GM19468 (cell line): ENCODE data around the gene PTPRK.

ENCODE experiments used
- ATAC-seq: cut with Tn5 transposase; IDR thresholded peaks from one replicate; pipeline ENCODE4 v1.9.1; 2021; ENCODE audit warnings: mild to moderate bottlenecking, moderate library complexity, moderate number of reproducible peaks; ENCODE audit not compliant: unreplicated experiment; ENCODE audit errors: extremely low read depth

Gene PTPRK

GRCh38 chr6:128171182-128171581 lies 349.2 kb downstream of the PTPRK start:
- ATAC-seq: no peak

- no peak for ATAC-seq
Measured at GRCh38 chr6:128168244-128168643, 352.2 kb downstream of the PTPRK start.

- no peak for ATAC-seq
Measured at GRCh38 chr6:128167552-128167951, 352.8 kb downstream of the PTPRK start.

- no peak for ATAC-seq
Measured at GRCh38 chr6:128164254-128164653, 356.1 kb downstream of the PTPRK start.

- no peak for ATAC-seq
Measured at GRCh38 chr6:128162423-128162822, 358.0 kb downstream of the PTPRK start.

GRCh38 chr6:128161839-128162238 lies 358.6 kb downstream of the PTPRK start:
- ATAC-seq: no peak

GRCh38 chr6:128161263-128161662 lies 359.1 kb downstream of the PTPRK start:
- ATAC-seq: no peak

- ATAC-seq: no peak
Measured at GRCh38 chr6:128158496-128158895, 361.9 kb downstream of the PTPRK start.

- ATAC-seq: no peak
Measured at GRCh38 chr6:128156321-128157111, 363.9 kb downstream of the PTPRK start.

GRCh38 chr6:128155826-128156225 lies 364.6 kb downstream of the PTPRK start:
- ATAC-seq: no peak

GRCh38 chr6:128152551-128152950 lies 367.8 kb downstream of the PTPRK start:
- ATAC-seq: no peak

- ATAC-seq: no peak
Measured at GRCh38 chr6:128150376-128150775, 370.0 kb downstream of the PTPRK start.

GRCh38 chr6:128149796-128150195 lies 370.6 kb downstream of the PTPRK start:
- no peak for ATAC-seq

- ATAC-seq: no peak
Measured at GRCh38 chr6:128144320-128144719, 376.1 kb downstream of the PTPRK start.

GRCh38 chr6:128141932-128142331 lies 378.5 kb downstream of the PTPRK start:
- ATAC-seq: no peak

GRCh38 chr6:128139519-128139918 lies 380.9 kb downstream of the PTPRK start:
- ATAC-seq: no peak

GRCh38 chr6:128138694-128139093 lies 381.7 kb downstream of the PTPRK start:
- ATAC-seq: no peak

GRCh38 chr6:128135325-128135724 lies 385.1 kb downstream of the PTPRK start:
- peak; percentile 39 for ATAC-seq

GRCh38 chr6:128131566-128131965 lies 388.8 kb downstream of the PTPRK start:
- no peak for ATAC-seq

GRCh38 chr6:128131036-128131435 lies 389.4 kb downstream of the PTPRK start:
- ATAC-seq: no peak

GRCh38 chr6:128129679-128130078 lies 390.7 kb downstream of the PTPRK start:
- no peak for ATAC-seq

- no peak for ATAC-seq
Measured at GRCh38 chr6:128127650-128128049, 392.7 kb downstream of the PTPRK start.
